Measurements from ENCODE around the gene FADS2. TPM values are rescaled to one million over a fixed set of nuclear protein-coding genes. Genes with fewer than 3 reads are reported as not detected.
A peak's percentile ranks its signal among the peaks of the same experiment; 100 is the strongest.

FADS2 gene
- total and polyA plus RNA-seq, 2 of the 13 experiments (the other 11 are each of a cell fraction or from before 2014, with no cell fraction given) = 90.1 to 124 TPM

DNA sequence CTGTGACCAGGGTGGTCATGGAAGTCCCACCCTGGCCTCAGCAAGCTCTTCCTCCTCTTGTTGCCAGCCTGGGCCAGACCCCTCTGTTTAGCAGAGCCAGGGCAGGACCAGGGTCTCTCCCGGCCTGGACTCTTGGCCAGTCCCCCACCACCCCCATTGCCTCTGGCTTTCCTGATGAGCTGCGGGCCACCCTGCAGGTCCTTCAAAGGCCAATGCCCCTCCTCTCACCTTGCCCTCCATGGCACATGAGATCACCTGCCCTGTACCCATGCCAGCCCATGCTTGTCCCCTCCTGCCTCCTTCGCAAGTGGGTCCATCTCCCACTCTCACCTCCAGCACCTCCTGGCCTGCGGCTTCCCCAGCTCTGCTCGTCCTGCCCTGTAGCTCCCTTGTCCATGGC, 10.4 kb downstream of the FADS2 start:
- DNase-seq (ENCODE audit: low spot score) = no peak
- Histone ChIP-seq H3K4me2 (ENCODE audit: low read depth, low read length) (no peak overlapping the region), H3K4me1 (ENCODE audit: insufficient read depth, low read length) (no peaks in the 10 kb centered on the region), H3K79me2 (ENCODE audit: insufficient read depth, low read length) (no peaks in the 10 kb centered on the region), H3K9me3 (ENCODE audit: low read length) (no peaks in the 10 kb centered on the region), H3K27me3 (ENCODE audit: control insufficient read depth in 1 of 2, insufficient read depth in 2 of 2, low read length in 2 of 2) (no peaks in the 10 kb centered on the region), H3K9ac (ENCODE audit: insufficient read depth, low read depth, low read length) (no peak overlapping the region), H3K27ac (ENCODE audit: extremely low read length, insufficient read depth, low read length) (no peak overlapping the region), H2AFZ (ENCODE audit: low read length) (no peak overlapping the region), H3K36me3 (replicated peaks in 1 of 2; ENCODE audit: control insufficient read depth in 1 of 2, insufficient read depth in 2 of 2, low read length in 2 of 2) (peaks cover 3 to 40% of the 10 kb centered on the region in 2 experiments), H3K4me3 (replicated peaks in 1 of 3; ENCODE audit: insufficient read depth in 1 of 3, low read depth in 2 of 3, low read length in 3 of 3) (no peak overlapping the region), H4K20me1 (ENCODE audit: insufficient read depth, low read length) (no peaks in the 10 kb centered on the region)
- 100% methylated on average over 5 of the region's 5 CpGs for WGBS (ENCODE audit: low lambda C conversion rate)
- TF ChIP-seq POLR2A (IDR thresholded peaks at IDR 0.05; ENCODE audit: insufficient read depth in 1 of 2, low read depth in 2 of 2, low read length in 2 of 2) (peak in 1 of 2 experiments; percentile 47; a peak in 2 of 4 replicates), RARA (CRISPR knock-in tag; IDR thresholded peaks at IDR 0.05) (no peak)
- no TSS peak for BruUV-seq (replicated peaks)
- no peak for FAIRE-seq
- peak; percentile 13; the same call in 1 of the 3 replicates for ATAC-seq
- in situ Hi-C loops (cut with HindIII; ENCODE audit: extremely low pct_ligation_motif_present, low pct_unique_long_range_greater_than_20kb) (no loop called here), intact Hi-C loops (cut with micrococcal nuclease; ENCODE audit: unreplicated experiment) (no loop called here)
- ChIA-PET POLR2A (no interaction called here), CTCF (ENCODE audit: low intra/inter-chr PET ratio, low total read pairs) (no interaction called here)

DNA sequence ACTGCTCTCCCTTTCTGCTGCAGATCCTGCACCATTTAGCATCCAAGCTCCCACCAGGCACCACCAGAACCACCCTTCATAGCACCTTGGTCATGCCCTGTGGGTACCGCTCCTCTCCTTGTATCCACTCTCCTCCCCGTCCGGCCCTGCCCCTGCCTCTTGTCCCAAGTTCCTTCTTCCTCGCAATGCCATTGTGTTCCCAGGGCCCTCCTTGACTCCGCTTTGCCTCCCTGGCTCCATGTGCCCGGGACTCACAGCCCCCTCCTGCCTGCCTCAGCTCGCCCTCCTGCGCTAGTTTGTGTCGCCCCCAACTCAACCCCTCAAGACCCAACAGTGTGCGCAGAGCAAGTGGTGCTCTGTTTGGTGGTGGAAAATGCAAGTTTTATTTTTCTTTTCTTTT, 10.8 kb downstream of the FADS2 start:
- Histone ChIP-seq H3K4me2 (ENCODE audit: low read depth, low read length) (no peak overlapping the region), H2AFZ (ENCODE audit: low read length) (no peak overlapping the region), H3K4me1 (ENCODE audit: insufficient read depth, low read length) (no peaks in the 10 kb centered on the region), H3K4me3 (replicated peaks in 1 of 3; ENCODE audit: insufficient read depth in 1 of 3, low read depth in 2 of 3, low read length in 3 of 3) (no peak overlapping the region), H3K79me2 (ENCODE audit: insufficient read depth, low read length) (no peaks in the 10 kb centered on the region), H3K27ac (ENCODE audit: extremely low read length, insufficient read depth, low read length) (no peak overlapping the region), H3K27me3 (ENCODE audit: control insufficient read depth in 1 of 2, insufficient read depth in 2 of 2, low read length in 2 of 2) (no peaks in the 10 kb centered on the region), H3K9ac (ENCODE audit: insufficient read depth, low read depth, low read length) (no peak overlapping the region), H3K9me3 (ENCODE audit: low read length) (no peaks in the 10 kb centered on the region), H3K36me3 (replicated peaks in 1 of 2; ENCODE audit: control insufficient read depth in 1 of 2, insufficient read depth in 2 of 2, low read length in 2 of 2) (peaks cover 3 to 40% of the 10 kb centered on the region in 2 experiments), H4K20me1 (ENCODE audit: insufficient read depth, low read length) (no peaks in the 10 kb centered on the region)
- 97% methylated on average over 10 of the region's 10 CpGs for WGBS (ENCODE audit: low lambda C conversion rate)
- FAIRE-seq (no peak), DNase-seq (ENCODE audit: low spot score) (no peak), ATAC-seq (no peak)
- ChIA-PET CTCF (ENCODE audit: low intra/inter-chr PET ratio, low total read pairs) (no interaction called here), POLR2A (no interaction called here)
- no TSS peak for BruUV-seq (replicated peaks)
- TF ChIP-seq ZKSCAN1 (IDR thresholded peaks at IDR 0.05; ENCODE audit: low read length) (no peak), POLR2A (IDR thresholded peaks at IDR 0.05; ENCODE audit: insufficient read depth in 1 of 2, low read depth in 2 of 2, low read length in 2 of 2) (peak in 1 of 2 experiments; percentile 12; a peak in 2 of 4 replicates)
- intact Hi-C loops (cut with micrococcal nuclease; ENCODE audit: unreplicated experiment) = no loop called here
- in situ Hi-C loops (cut with HindIII; ENCODE audit: extremely low pct_ligation_motif_present, low pct_unique_long_range_greater_than_20kb) = no loop called here

DNA sequence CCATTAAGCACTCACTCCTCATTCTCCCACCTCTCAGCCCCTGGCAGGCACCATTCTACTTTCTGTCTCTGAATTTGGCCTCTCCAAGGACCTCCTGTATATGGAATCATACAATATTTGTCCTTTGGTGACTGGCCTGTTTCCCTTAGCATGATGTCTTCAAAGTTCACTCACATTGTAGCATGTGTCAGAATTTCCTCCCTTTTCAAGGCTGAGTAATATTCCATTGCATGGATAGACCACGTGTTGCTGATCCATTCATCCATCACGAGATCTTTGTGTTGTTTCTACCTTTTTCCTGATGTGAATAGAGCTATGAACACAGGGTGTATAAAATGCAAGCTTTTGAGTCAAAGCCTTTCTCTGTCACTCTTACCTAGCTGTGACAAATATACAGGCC, 11.6 kb downstream of the FADS2 start:
- no peak overlapping the region for H3K4me2 ChIP-seq (ENCODE audit: low read depth, low read length)
- no peaks in the 10 kb centered on the region for H4K20me1 ChIP-seq (ENCODE audit: insufficient read depth, low read length)
- no peaks in the 10 kb centered on the region for H3K9me3 ChIP-seq (ENCODE audit: low read length)
- H3K4me3 ChIP-seq (replicated peaks in 1 of 3; ENCODE audit: insufficient read depth in 1 of 3, low read depth in 2 of 3, low read length in 3 of 3) = no peak overlapping the region
- ChIA-PET POLR2A (no interaction called here), CTCF (ENCODE audit: low intra/inter-chr PET ratio, low total read pairs) (no interaction called here)
- no peak overlapping the region for H3K27ac ChIP-seq (ENCODE audit: extremely low read length, insufficient read depth, low read length)
- no peak for FAIRE-seq
- intact Hi-C loops (cut with micrococcal nuclease; ENCODE audit: unreplicated experiment) = no loop called here
- DNase-seq (ENCODE audit: low spot score) = no peak
- peaks cover 3 to 40% of the 10 kb centered on the region in 2 experiments for H3K36me3 ChIP-seq (replicated peaks in 1 of 2; ENCODE audit: control insufficient read depth in 1 of 2, insufficient read depth in 2 of 2, low read length in 2 of 2)
- H3K4me1 ChIP-seq (ENCODE audit: insufficient read depth, low read length) = no peaks in the 10 kb centered on the region
- no peak overlapping the region for H2AFZ ChIP-seq (ENCODE audit: low read length)
- no peaks in the 10 kb centered on the region for H3K79me2 ChIP-seq (ENCODE audit: insufficient read depth, low read length)
- 100% methylated on average over 2 of the region's 2 CpGs for WGBS (ENCODE audit: low lambda C conversion rate)
- ATAC-seq = no peak
- TF ChIP-seq ZNF235 (CRISPR knock-in tag; IDR thresholded peaks at IDR 0.05; ENCODE audit: borderline replicate concordance) (no peak), PLRG1 (conservative IDR thresholded peaks at IDR 0.05) (no peak), DMAP1 (CRISPR knock-in tag; IDR thresholded peaks at IDR 0.05) (no peak), ZNF577 (CRISPR knock-in tag; IDR thresholded peaks at IDR 0.05; ENCODE audit: borderline replicate concordance, low read depth) (no peak), BORCS8-MEF2B (CRISPR knock-in tag; IDR thresholded peaks at IDR 0.05) (no peak), MBD4 (IDR thresholded peaks at IDR 0.05; ENCODE audit: borderline replicate concordance, low read length) (no peak), RNF2 (conservative IDR thresholded peaks at IDR 0.05; ENCODE audit: low read depth) (no peak)
- TF ChIP-seq, protein P1, sequence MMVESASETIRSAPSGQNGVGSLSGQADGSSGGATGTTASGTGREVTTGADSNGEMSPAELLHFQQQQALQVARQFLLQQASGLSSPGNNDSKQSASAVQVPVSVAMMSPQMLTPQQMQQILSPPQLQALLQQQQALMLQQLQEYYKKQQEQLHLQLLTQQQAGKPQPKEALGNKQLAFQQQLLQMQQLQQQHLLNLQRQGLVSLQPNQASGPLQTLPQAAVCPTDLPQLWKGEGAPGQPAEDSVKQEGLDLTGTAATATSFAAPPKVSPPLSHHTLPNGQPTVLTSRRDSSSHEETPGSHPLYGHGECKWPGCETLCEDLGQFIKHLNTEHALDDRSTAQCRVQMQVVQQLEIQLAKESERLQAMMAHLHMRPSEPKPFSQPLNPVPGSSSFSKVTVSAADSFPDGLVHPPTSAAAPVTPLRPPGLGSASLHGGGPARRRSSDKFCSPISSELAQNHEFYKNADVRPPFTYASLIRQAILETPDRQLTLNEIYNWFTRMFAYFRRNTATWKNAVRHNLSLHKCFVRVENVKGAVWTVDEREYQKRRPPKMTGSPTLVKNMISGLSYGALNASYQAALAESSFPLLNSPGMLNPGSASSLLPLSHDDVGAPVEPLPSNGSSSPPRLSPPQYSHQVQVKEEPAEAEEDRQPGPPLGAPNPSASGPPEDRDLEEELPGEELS (CRISPR knock-in tag; IDR thresholded peaks at IDR 0.05) = no peak
- no peak overlapping the region for H3K9ac ChIP-seq (ENCODE audit: insufficient read depth, low read depth, low read length)
- in situ Hi-C loops (cut with HindIII; ENCODE audit: extremely low pct_ligation_motif_present, low pct_unique_long_range_greater_than_20kb) = no loop called here
- no peaks in the 10 kb centered on the region for H3K27me3 ChIP-seq (ENCODE audit: control insufficient read depth in 1 of 2, insufficient read depth in 2 of 2, low read length in 2 of 2)
- no TSS peak for BruUV-seq (replicated peaks)

All from HepG2 (cell line).